ENCODE data around the gene HACD2.

The HACD2 gene

GRCh38 chr3:123568875-123569274 is 16.0 kb downstream of the HACD2 start:
- no peak for DNase-seq

GRCh38 chr3:123568034-123568433 is 16.8 kb downstream of the HACD2 start:
- DNase-seq: no peak

GRCh38 chr3:123564056-123564455 is 20.8 kb downstream of the HACD2 start:
- DNase-seq: no peak

GRCh38 chr3:123562547-123562946 is 22.3 kb downstream of the HACD2 start:
- DNase-seq: no peak

GRCh38 chr3:123561188-123561587 is 23.7 kb downstream of the HACD2 start:
- DNase-seq: no peak

GRCh38 chr3:123559040-123559861 is 25.6 kb downstream of the HACD2 start:
- no peak for DNase-seq

GRCh38 chr3:123553536-123553935 is 31.3 kb downstream of the HACD2 start:
- DNase-seq: no peak

- no peak for DNase-seq
These were observed 32.1 kb downstream of the HACD2 start for GRCh38 chr3:123552768-123553167.

- no peak for DNase-seq
These were observed 32.6 kb downstream of the HACD2 start for GRCh38 chr3:123552095-123552714.

GRCh38 chr3:123547881-123548519 is 36.9 kb downstream of the HACD2 start:
- no peak for DNase-seq

- no peak for DNase-seq
These were observed 38.6 kb downstream of the HACD2 start for GRCh38 chr3:123546133-123546755.

GRCh38 chr3:123543950-123544349 is 40.9 kb downstream of the HACD2 start:
- DNase-seq: no peak

GRCh38 chr3:123540285-123540684 is 44.6 kb downstream of the HACD2 start:
- DNase-seq: no peak

GRCh38 chr3:123536153-123536895 is 48.5 kb downstream of the HACD2 start:
- DNase-seq: no peak

GRCh38 chr3:123535580-123535979 is 49.3 kb downstream of the HACD2 start:
- no peak for DNase-seq

GRCh38 chr3:123534264-123534663 is 50.6 kb downstream of the HACD2 start:
- DNase-seq: no peak

- no peak for DNase-seq
These were observed 51.2 kb downstream of the HACD2 start for GRCh38 chr3:123533554-123534159.

- DNase-seq: no peak
These were observed 56.7 kb downstream of the HACD2 start for GRCh38 chr3:123528130-123528529.

GRCh38 chr3:123527046-123527445 is 57.8 kb downstream of the HACD2 start:
- DNase-seq: no peak

GRCh38 chr3:123526474-123526873 is 58.4 kb downstream of the HACD2 start:
- DNase-seq: no peak

GRCh38 chr3:123525433-123525832 is 59.4 kb downstream of the HACD2 start:
- no peak for DNase-seq

- DNase-seq: no peak
These were observed 59.9 kb downstream of the HACD2 start for GRCh38 chr3:123524981-123525380.

Data from effector CD8-positive, alpha-beta T cell (primary cell).